ENCODE data around the gene TAF4B. TPM values are rescaled to one million over a fixed set of nuclear protein-coding genes. Genes with fewer than 3 reads are reported as not detected.
"Not testable (repeated sequence)": the region's sequence is repeated elsewhere in the genome, so short reads cannot be mapped to it uniquely, and the experiment has no call there.

Gene TAF4B
- total RNA-seq, 1 experiment from 2014 or later = 8.3 TPM

DNA sequence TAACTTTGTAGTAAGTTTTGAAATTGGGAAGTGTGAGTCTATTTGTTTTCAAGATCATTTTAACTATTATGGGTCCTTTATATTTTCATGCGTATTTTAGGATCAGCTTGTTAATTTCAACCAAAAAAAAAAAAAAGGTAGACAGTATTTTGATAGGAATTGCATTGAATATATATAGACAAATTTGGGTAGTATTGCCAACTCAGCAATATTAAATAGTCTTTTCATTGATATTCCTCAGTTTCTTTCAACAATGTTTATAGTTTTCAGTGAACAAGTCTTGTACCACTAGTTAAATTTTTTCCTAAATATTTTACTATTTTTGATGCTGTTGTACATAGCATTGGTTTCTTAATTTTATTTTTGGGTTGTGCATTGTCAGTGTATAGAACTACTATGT, 149.9 kb downstream of the TAF4B start:
- BruUV-seq (replicated peaks) = no TSS peak
- H3K9me3 ChIP-seq (ENCODE audit: low read length) = no peaks in the 10 kb centered on the region
- H3K4me2 ChIP-seq (ENCODE audit: low read length) = no peak overlapping the region
- ATAC-seq (no peak), DNase-seq (no peak)
- H3K27me3 ChIP-seq (ENCODE audit: low read length) = no peaks in the 10 kb centered on the region
- ChIA-PET CTCF (no interaction called here), POLR2A (ENCODE audit: unreplicated experiment) (no interaction called here)
- H4K20me1 ChIP-seq (ENCODE audit: low read length) = no peaks in the 10 kb centered on the region
- no peak overlapping the region for H3K4me3 ChIP-seq (ENCODE audit: low read length)
- H3K27ac ChIP-seq (ENCODE audit: low read length) = no peak overlapping the region
- intact Hi-C loops (cut with micrococcal nuclease) = no loop called here
- no peaks in the 10 kb centered on the region for H3K79me2 ChIP-seq (ENCODE audit: low read length)
- no peaks in the 10 kb centered on the region for H3F3A ChIP-seq (ENCODE audit: low read length, unreplicated experiment)
- H3K36me3 ChIP-seq (ENCODE audit: low read depth, low read length) = no peaks in the 10 kb centered on the region
- no peak overlapping the region for H2AFZ ChIP-seq (ENCODE audit: low read length)
- H3K9me2 ChIP-seq (replicated peaks; ENCODE audit: low read length) = no peaks in the 10 kb centered on the region
- TF ChIP-seq EZH2 (IDR thresholded peaks at IDR 0.05; ENCODE audit: low read length, unreplicated experiment) (no peak), EZH2phosphoT487 (IDR thresholded peaks at IDR 0.05; ENCODE audit: borderline replicate concordance, low read length) (no peak)
- TF ChIP-seq, protein P1, sequence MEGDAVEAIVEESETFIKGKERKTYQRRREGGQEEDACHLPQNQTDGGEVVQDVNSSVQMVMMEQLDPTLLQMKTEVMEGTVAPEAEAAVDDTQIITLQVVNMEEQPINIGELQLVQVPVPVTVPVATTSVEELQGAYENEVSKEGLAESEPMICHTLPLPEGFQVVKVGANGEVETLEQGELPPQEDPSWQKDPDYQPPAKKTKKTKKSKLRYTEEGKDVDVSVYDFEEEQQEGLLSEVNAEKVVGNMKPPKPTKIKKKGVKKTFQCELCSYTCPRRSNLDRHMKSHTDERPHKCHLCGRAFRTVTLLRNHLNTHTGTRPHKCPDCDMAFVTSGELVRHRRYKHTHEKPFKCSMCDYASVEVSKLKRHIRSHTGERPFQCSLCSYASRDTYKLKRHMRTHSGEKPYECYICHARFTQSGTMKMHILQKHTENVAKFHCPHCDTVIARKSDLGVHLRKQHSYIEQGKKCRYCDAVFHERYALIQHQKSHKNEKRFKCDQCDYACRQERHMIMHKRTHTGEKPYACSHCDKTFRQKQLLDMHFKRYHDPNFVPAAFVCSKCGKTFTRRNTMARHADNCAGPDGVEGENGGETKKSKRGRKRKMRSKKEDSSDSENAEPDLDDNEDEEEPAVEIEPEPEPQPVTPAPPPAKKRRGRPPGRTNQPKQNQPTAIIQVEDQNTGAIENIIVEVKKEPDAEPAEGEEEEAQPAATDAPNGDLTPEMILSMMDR (conservative IDR thresholded peaks at IDR 0.05; ENCODE audit: low read depth, low read length) = no peak
- no peaks in the 10 kb centered on the region for H3K4me1 ChIP-seq (ENCODE audit: insufficient read depth, low read length)
- no peak overlapping the region for H3K9ac ChIP-seq (ENCODE audit: low read length)

DNA sequence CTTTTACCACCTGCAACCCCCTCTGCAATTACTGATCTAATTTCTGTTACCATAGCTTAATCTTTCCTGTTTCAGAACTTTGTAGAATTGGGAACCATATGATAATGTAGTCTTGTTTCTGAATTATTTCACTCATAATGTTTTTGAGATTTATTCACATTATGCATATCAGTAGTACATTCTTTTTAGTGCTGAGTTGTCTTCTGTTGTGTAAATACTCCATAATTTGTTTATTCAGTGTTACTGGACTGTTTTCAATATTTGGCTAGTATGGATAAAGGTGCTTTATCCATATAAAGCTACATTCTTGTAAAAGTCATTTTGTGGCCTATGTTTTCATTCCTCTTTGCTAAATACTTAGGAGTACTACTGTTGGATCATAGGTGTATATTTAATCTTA, 152.5 kb downstream of the TAF4B start:
- Histone ChIP-seq H3K4me2 (ENCODE audit: low read length) (no peak overlapping the region), H3K9ac (ENCODE audit: low read length) (no peak overlapping the region), H3K79me2 (ENCODE audit: low read length) (no peaks in the 10 kb centered on the region), H3K9me2 (replicated peaks; ENCODE audit: low read length) (no peaks in the 10 kb centered on the region), H3K4me1 (ENCODE audit: insufficient read depth, low read length) (no peaks in the 10 kb centered on the region), H3K4me3 (ENCODE audit: low read length) (no peak overlapping the region), H4K20me1 (ENCODE audit: low read length) (no peaks in the 10 kb centered on the region), H2AFZ (ENCODE audit: low read length) (no peak overlapping the region), H3K36me3 (ENCODE audit: low read depth, low read length) (no peaks in the 10 kb centered on the region), H3K27ac (ENCODE audit: low read length) (no peak overlapping the region), H3K27me3 (ENCODE audit: low read length) (no peaks in the 10 kb centered on the region), H3F3A (ENCODE audit: low read length, unreplicated experiment) (no peaks in the 10 kb centered on the region), H3K9me3 (ENCODE audit: low read length) (no peaks in the 10 kb centered on the region)
- intact Hi-C loops (cut with micrococcal nuclease) = no loop called here
- ChIA-PET POLR2A (ENCODE audit: unreplicated experiment) (interaction anchor here (0.6 kb wide), 1 partner anchor 303 kb away, joined by 7 read pairs; no protein-coding TSS in a partner anchor), CTCF (no interaction called here)
- TF ChIP-seq EZH2 (IDR thresholded peaks at IDR 0.05; ENCODE audit: low read length, unreplicated experiment) (no peak), EZH2phosphoT487 (IDR thresholded peaks at IDR 0.05; ENCODE audit: borderline replicate concordance, low read length) (no peak)
- TF ChIP-seq, protein P1 (conservative IDR thresholded peaks at IDR 0.05; ENCODE audit: low read depth, low read length) = no peak
- peak; percentile 35 for ATAC-seq
- no peak for DNase-seq
- BruUV-seq (replicated peaks) = no TSS peak

DNA sequence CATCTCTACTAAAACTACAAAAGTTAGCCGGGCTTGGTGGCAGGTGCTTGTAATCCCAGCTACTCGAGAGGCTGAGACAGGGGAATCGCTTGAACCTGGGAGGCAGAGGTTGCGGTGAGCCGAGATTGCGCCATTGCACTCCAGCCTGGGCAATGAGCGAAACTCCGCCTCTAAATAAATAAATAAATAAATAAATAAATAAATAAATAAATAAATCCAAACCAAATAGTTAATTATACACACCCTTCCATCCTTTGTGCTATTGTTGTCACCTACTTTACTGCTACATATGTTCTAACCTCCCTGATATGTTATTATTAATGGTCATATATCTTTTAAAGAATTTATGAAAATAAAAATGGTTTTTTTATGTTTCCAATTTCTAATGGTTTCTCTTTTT, 155.3 kb downstream of the TAF4B start:
- H3K4me1 ChIP-seq (ENCODE audit: insufficient read depth, low read length) = peaks cover 14% of the 10 kb centered on the region
- H4K20me1 ChIP-seq (ENCODE audit: low read length); BruUV-seq (replicated peaks); H2AFZ ChIP-seq (ENCODE audit: low read length); H3K4me3 ChIP-seq (ENCODE audit: low read length); H3K4me2 ChIP-seq (ENCODE audit: low read length); ATAC-seq; H3F3A ChIP-seq (ENCODE audit: low read length, unreplicated experiment); H3K9me3 ChIP-seq (ENCODE audit: low read length); H3K79me2 ChIP-seq (ENCODE audit: low read length); H3K9ac ChIP-seq (ENCODE audit: low read length); H3K27ac ChIP-seq (ENCODE audit: low read length); H3K36me3 ChIP-seq (ENCODE audit: low read depth, low read length); H3K9me2 ChIP-seq (replicated peaks; ENCODE audit: low read length); H3K27me3 ChIP-seq (ENCODE audit: low read length); CTCF ChIA-PET; DNase-seq; POLR2A ChIA-PET (ENCODE audit: unreplicated experiment): not testable (repeated sequence)
- intact Hi-C loops (cut with micrococcal nuclease) = loop anchor here (5.0 to 10.0 kb wide), 3 partner anchors 74 to 623 kb away; no protein-coding TSS in a partner anchor

Data from PC-3 (cell line).